ENCODE data around the gene COL6A1.

DNA sequence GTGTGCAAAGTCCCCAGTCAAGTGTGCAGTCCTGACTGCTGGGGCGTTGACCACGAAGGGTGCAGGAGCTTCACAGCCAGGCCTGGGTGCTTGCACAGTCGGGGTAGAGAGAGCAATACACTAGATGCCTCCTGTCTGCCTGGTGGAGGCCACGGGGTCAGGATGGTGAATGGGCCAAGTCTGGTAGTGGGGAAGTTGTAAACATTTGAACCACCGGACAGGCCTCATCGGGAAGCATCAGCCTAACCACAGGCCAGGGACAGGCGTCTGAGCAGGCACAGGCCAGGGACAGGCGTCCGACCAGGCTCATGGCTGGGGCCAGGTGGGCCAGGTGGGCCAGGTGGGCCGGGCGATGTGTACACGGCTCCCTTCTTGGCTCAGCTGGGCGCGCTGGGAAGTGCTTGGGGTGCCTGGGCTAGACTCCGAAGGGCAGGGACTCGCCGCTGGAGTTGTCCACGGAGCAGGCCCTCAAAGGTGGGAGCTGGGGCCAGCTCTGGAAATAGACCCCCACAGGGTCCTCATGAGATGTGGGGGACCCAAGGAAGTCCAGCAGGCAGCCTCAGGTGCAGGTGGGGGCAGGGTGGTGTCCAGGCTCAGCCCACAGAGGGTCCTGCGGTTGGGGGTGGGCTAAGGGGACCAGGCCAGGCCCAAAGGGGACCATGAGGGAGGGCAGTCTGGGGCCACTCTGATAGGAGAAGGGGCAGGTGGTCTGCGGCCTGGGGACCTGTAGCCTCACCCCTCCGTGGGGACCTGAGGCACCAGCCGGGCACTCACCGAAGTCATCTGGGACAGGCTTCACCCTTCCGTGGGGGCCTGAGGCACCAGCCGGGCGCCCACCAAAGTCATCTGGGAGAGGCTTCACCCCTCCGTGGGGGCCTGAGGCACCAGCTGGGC lies 15.0 kb downstream of the COL6A1 start:
- no peak for TF ChIP-seq POLR2A (IDR thresholded peaks at IDR 0.05; ENCODE audit: low read depth, low read length)
- no peak for TF ChIP-seq MXI1 (IDR thresholded peaks at IDR 0.05; ENCODE audit: borderline replicate concordance, low read depth, low read length)
- TF ChIP-seq, protein P1, sequence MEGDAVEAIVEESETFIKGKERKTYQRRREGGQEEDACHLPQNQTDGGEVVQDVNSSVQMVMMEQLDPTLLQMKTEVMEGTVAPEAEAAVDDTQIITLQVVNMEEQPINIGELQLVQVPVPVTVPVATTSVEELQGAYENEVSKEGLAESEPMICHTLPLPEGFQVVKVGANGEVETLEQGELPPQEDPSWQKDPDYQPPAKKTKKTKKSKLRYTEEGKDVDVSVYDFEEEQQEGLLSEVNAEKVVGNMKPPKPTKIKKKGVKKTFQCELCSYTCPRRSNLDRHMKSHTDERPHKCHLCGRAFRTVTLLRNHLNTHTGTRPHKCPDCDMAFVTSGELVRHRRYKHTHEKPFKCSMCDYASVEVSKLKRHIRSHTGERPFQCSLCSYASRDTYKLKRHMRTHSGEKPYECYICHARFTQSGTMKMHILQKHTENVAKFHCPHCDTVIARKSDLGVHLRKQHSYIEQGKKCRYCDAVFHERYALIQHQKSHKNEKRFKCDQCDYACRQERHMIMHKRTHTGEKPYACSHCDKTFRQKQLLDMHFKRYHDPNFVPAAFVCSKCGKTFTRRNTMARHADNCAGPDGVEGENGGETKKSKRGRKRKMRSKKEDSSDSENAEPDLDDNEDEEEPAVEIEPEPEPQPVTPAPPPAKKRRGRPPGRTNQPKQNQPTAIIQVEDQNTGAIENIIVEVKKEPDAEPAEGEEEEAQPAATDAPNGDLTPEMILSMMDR (conservative IDR thresholded peaks at IDR 0.05; ENCODE audit: low read depth, low read length) = no peak
- no peak for TF ChIP-seq RFX5 (IDR thresholded peaks at IDR 0.05; ENCODE audit: low read depth, low read length)
- no peak for TF ChIP-seq CEBPB (IDR thresholded peaks at IDR 0.05; ENCODE audit: low read depth, low read length)
- TF ChIP-seq RAD21 (IDR thresholded peaks at IDR 0.05; ENCODE audit: low read length) = no peak
- TF ChIP-seq BHLHE40 (IDR thresholded peaks at IDR 0.05; ENCODE audit: low read depth, low read length) = no peak
- TF ChIP-seq CHD1 (IDR thresholded peaks at IDR 0.05; ENCODE audit: low read depth, low read length) = no peak
- no peak for TF ChIP-seq MAZ (IDR thresholded peaks at IDR 0.05; ENCODE audit: borderline replicate concordance, low read depth, low read length)
- TF ChIP-seq MAFK (IDR thresholded peaks at IDR 0.05; ENCODE audit: low read depth, low read length) = no peak
- no peak for TF ChIP-seq FOS (IDR thresholded peaks at IDR 0.05; ENCODE audit: low read depth, low read length)
- TF ChIP-seq, protein P2, sequence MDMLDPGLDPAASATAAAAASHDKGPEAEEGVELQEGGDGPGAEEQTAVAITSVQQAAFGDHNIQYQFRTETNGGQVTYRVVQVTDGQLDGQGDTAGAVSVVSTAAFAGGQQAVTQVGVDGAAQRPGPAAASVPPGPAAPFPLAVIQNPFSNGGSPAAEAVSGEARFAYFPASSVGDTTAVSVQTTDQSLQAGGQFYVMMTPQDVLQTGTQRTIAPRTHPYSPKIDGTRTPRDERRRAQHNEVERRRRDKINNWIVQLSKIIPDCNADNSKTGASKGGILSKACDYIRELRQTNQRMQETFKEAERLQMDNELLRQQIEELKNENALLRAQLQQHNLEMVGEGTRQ (IDR thresholded peaks at IDR 0.05; ENCODE audit: low read depth, low read length) = no peak
- TF ChIP-seq SMC3 (IDR thresholded peaks at IDR 0.05; ENCODE audit: low read depth, low read length) = no peak
- no peak for TF ChIP-seq RCOR1 (IDR thresholded peaks at IDR 0.05; ENCODE audit: insufficient replicate concordance, low read length)

All from IMR-90 (cell line).